Measurements from ENCODE around the gene CDKN2D.

The CDKN2D gene

GRCh38 chr19:10520652-10521318 lies 48.0 kb downstream of the CDKN2D start:
- DNase-seq (ENCODE audit: low read depth in 2 of 2) = no peak

- DNase-seq (ENCODE audit: low read depth in 2 of 2) = no peak
Measured at GRCh38 chr19:10519421-10519820, 49.4 kb downstream of the CDKN2D start.

- DNase-seq (ENCODE audit: low read depth in 2 of 2) = no peak
Measured at GRCh38 chr19:10518444-10519361, 50.1 kb downstream of the CDKN2D start.

GRCh38 chr19:10517760-10518443 lies 50.9 kb downstream of the CDKN2D start:
- no peak for DNase-seq (ENCODE audit: low read depth in 2 of 2)

- DNase-seq (ENCODE audit: low read depth in 2 of 2) = no peak
Measured at GRCh38 chr19:10517361-10517759, 51.4 kb downstream of the CDKN2D start, which contains the start of gene S1PR5. S1PR5 (minus strand) TSS chr19:10517447; CDS start chr19:10515011, 2,436 bp downstream.

GRCh38 chr19:10516671-10517286 lies 52.0 kb downstream of the CDKN2D start:
- DNase-seq (ENCODE audit: low read depth in 2 of 2) = no peak

Data from fibroblast of skin of left biceps (primary cell).